Measurements from ENCODE around the gene ANO2.

GRCh38 chr12:5621329-5621728, 323.7 kb downstream of the ANO2 start:
- TF ChIP-seq GATA3 (IDR thresholded peaks at IDR 0.05; ENCODE audit: low read depth, low read length) (no peak), GATA2 (IDR thresholded peaks at IDR 0.05; ENCODE audit: low read depth, low read length) (no peak)
